Retinal pigment epithelial cell (primary cell): Measurements from ENCODE around the gene IFT20.
"Not testable (repeated sequence)": the region's sequence is repeated elsewhere in the genome, so short reads cannot be mapped to it uniquely, and the experiment has no call there.

Experiments used
- DNase-seq: peaks from one replicate; pipeline ENCODE4 v3.0.0-alpha.2; 2010; ENCODE audit warnings: low read depth
- H3K4me3 ChIP-seq: 2 replicates; pipeline ENCODE4 v1.5.1; 2011; ENCODE audit warnings: mild to moderate bottlenecking, low read length, control low read depth, moderate library complexity
- TF ChIP-seq, protein P1 (sequence below): conservative IDR thresholded peaks from 2 replicates; pipeline ENCODE4 v1.5.1; 2011; ENCODE audit warnings: low read depth, low read length, control low read depth, inconsistent platforms

Gene IFT20

GRCh38 chr17:28341516-28341915 is 6.2 kb upstream of the IFT20 start:
- TF ChIP-seq, protein P1, sequence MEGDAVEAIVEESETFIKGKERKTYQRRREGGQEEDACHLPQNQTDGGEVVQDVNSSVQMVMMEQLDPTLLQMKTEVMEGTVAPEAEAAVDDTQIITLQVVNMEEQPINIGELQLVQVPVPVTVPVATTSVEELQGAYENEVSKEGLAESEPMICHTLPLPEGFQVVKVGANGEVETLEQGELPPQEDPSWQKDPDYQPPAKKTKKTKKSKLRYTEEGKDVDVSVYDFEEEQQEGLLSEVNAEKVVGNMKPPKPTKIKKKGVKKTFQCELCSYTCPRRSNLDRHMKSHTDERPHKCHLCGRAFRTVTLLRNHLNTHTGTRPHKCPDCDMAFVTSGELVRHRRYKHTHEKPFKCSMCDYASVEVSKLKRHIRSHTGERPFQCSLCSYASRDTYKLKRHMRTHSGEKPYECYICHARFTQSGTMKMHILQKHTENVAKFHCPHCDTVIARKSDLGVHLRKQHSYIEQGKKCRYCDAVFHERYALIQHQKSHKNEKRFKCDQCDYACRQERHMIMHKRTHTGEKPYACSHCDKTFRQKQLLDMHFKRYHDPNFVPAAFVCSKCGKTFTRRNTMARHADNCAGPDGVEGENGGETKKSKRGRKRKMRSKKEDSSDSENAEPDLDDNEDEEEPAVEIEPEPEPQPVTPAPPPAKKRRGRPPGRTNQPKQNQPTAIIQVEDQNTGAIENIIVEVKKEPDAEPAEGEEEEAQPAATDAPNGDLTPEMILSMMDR = no peak
- H3K4me3 ChIP-seq = no peak overlapping the region
- no peak for DNase-seq

DNA sequence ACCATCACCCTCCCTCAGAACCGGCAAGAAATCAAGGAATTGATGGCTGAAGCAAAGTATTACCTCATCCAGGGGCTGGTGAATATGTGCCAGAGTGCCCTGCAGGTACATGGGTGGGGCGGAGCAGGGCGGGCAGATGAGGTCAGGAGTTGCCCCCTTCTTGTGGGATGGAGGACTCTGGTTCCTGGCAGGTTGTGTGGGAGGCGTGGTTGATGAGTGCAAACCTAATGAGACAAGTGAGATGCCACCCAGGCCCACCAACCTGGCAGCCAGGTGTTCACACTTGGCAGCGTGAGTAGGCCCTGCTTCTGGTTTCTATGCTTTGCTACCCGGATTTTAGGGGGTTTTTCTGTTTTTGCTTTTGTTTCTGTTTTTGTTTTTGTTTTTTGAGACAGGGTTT is 5.1 kb upstream of the IFT20 start:
- TF ChIP-seq, protein P1 = no peak
- no peak for DNase-seq
- H3K4me3 ChIP-seq = no peak overlapping the region

GRCh38 chr17:28339431-28339830 is 4.2 kb upstream of the IFT20 start:
- DNase-seq = no peak
- no peak overlapping the region for H3K4me3 ChIP-seq
- TF ChIP-seq, protein P1 = no peak

DNA sequence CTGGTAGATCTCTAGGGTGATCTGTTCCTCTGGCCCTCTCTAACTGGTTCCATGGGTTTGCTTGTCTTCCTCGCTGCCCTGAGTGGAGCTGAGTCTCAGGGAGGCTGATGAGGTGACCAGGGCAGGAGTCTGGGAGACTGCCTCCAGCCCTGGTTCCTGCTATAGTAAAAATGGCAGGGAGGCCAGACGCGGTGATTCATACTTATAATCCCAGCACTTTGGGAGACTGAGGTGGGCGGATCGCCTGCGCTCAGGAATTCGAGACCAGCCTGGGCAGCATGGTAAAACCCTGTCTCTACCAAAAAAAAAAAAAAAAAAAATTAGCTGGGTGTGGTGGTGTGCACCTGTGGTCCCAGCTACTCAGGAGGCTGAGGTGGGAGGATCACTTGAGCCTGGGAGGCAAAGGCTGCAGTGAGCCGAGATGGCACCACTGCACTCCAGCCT is 3.5 kb upstream of the IFT20 start:
- DNase-seq, H3K4me3 ChIP-seq: not testable (repeated sequence)

GRCh38 chr17:28338056-28338768 is 2.9 kb upstream of the IFT20 start:
- DNase-seq = no peak
- no peak overlapping the region for H3K4me3 ChIP-seq
- TF ChIP-seq, protein P1 = no peak

DNA sequence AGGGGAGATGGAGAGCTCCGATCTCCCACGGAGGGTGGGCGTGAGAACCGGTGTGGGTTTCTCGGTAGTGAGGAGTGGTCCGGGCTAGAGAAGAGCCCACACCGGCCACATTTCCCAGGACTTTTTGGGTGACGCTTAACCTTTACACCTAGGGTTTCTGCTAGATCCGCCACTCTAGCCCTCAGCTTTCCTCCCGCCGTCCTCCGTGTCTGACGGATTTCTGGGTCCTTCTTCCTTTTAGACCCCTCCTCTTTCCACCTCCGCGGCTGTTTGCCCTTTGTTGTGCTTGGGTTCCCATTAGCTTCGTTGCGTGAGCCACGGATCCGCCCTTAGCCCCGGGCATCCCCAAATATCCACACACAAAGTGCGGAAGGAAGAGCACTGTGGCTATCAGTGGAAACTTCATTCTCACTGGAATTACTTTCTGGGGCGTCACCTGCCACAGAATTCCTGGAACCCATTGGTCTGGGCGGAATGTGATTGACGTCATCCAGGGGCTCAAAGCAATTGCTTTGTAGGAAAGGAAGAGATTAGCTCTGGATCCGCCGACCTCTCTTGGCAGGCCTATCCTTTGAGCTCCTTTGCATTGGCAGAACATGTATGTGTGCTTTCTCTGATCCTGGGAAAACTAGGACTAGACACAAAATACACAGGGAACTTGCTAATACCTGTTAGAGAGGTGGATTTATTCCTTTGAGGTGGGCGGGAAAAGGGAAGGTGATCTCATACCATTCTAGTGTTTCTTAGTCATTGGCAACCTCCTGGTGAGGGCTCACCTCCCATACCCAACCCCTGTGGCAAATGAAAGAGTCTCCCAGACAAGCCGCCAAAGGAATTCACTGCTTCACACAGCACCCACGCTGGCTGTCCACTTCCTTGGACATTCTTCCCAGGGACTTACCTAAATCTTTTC is 943 bp upstream of the IFT20 start:
- TF ChIP-seq, protein P1 = no peak
- DNase-seq = peak; percentile 98
- H3K4me3 ChIP-seq = peak overlapping the region; percentile 98

DNA sequence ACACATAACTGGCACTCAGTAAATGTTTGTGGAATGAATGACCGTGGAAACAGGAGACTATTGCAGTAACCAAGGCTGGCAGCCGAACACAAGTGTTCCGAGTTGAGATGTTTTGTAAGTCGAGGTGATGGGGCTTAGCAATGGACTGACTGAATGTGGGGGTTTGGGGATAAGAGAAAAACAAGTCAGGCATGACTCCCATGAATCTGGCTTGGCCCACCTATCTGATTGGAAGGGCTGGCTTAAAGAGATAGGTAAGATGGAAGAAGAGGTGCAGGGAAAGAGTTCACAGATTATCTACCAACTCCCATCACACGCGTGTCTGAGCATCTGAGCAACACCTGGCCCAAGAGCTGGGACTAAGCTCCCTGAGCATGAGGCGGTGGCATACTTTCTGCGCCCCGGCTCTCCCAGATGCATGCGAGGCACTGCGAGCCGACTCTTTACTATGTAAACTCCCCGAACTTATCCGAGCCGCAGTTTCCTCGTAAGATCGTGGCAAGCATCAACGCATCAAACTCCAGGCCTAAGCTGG is 539 bp downstream of the IFT20 start:
- TF ChIP-seq, protein P1 = no peak
- peak; percentile 45 for DNase-seq
- H3K4me3 ChIP-seq = peak overlapping the region; percentile 98
